Measurements from ENCODE around the gene IL1RL2.

- TF ChIP-seq, protein P1, sequence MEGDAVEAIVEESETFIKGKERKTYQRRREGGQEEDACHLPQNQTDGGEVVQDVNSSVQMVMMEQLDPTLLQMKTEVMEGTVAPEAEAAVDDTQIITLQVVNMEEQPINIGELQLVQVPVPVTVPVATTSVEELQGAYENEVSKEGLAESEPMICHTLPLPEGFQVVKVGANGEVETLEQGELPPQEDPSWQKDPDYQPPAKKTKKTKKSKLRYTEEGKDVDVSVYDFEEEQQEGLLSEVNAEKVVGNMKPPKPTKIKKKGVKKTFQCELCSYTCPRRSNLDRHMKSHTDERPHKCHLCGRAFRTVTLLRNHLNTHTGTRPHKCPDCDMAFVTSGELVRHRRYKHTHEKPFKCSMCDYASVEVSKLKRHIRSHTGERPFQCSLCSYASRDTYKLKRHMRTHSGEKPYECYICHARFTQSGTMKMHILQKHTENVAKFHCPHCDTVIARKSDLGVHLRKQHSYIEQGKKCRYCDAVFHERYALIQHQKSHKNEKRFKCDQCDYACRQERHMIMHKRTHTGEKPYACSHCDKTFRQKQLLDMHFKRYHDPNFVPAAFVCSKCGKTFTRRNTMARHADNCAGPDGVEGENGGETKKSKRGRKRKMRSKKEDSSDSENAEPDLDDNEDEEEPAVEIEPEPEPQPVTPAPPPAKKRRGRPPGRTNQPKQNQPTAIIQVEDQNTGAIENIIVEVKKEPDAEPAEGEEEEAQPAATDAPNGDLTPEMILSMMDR (conservative IDR thresholded peaks at IDR 0.05; ENCODE audit: low read depth, low read length) = no peak
- no peak for TF ChIP-seq EZH2 (IDR thresholded peaks at IDR 0.05; ENCODE audit: low read length, unreplicated experiment)
These were observed 69.5 kb downstream of the IL1RL2 start for GRCh38 chr2:102256276-102256675.

Measured in PC-3 (cell line).